Adipocyte (in vitro differentiated cells): Measurements from ENCODE around the gene PPM1L.
"Not testable (repeated sequence)": the region's sequence is repeated elsewhere in the genome, so short reads cannot be mapped to it uniquely, and the experiment has no call there.

Experiments used
- DNase-seq: peaks from one replicate; pipeline ENCODE4 v3.0.0-alpha.2; 2015; ENCODE audit warnings: low read depth
- H3K27me3 ChIP-seq: replicated peaks from 2 replicates; pipeline ENCODE4 v1.7.0; 2013; ENCODE audit warnings: mild to moderate bottlenecking, low read length, moderate library complexity; ENCODE audit not compliant: control insufficient read depth, insufficient read depth
- H3K36me3 ChIP-seq: 2 replicates; pipeline ENCODE4 v1.7.0; 2013; ENCODE audit warnings: low read length, mild to moderate bottlenecking, moderate library complexity; ENCODE audit not compliant: control insufficient read depth, insufficient read depth, severe bottlenecking
- H3K4me1 ChIP-seq: 2 replicates; pipeline ENCODE4 v1.7.0; 2013; ENCODE audit warnings: mild to moderate bottlenecking, low read length, moderate library complexity; ENCODE audit not compliant: control insufficient read depth, insufficient read depth
- H3K4me3 ChIP-seq: 2 replicates; pipeline ENCODE4 v1.7.0; 2013; ENCODE audit warnings: mild to moderate bottlenecking, low read length, moderate library complexity
- H3K9ac ChIP-seq: 2 replicates; pipeline ENCODE4 v1.7.0; 2013; ENCODE audit warnings: mild to moderate bottlenecking, low read length, moderate library complexity
- H3K9me3 ChIP-seq: 2 replicates; pipeline ENCODE4 v1.7.0; 2013; ENCODE audit warnings: mild to moderate bottlenecking, low read length, moderate library complexity; ENCODE audit not compliant: control insufficient read depth

The PPM1L gene

DNA sequence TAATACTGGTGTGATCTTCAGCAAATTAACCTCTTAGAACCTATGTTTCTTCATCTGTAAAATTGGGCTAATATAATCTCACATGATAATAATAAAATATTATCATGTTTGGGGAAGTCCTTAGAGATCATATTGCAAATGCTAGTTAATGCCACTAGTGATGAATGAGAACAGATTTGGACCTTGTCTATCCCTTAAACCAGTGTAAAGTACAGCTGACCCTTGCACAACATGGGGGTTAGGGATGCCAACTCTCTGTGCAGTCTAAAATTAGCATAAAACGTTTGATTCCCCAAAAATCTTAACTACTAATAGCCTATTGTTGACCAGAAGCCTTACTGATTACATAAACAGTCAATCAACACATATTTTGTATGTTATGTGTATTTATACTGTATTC is 207.9 kb downstream of the PPM1L start:
- DNase-seq: no peak
- H3K4me1 ChIP-seq: no peaks in the 10 kb centered on the region
- no peaks in the 10 kb centered on the region for H3K36me3 ChIP-seq
- H3K27me3 ChIP-seq: no peaks in the 10 kb centered on the region
- H3K9ac ChIP-seq: no peak overlapping the region
- H3K4me3 ChIP-seq: no peak overlapping the region
- H3K9me3 ChIP-seq: no peaks in the 10 kb centered on the region

DNA sequence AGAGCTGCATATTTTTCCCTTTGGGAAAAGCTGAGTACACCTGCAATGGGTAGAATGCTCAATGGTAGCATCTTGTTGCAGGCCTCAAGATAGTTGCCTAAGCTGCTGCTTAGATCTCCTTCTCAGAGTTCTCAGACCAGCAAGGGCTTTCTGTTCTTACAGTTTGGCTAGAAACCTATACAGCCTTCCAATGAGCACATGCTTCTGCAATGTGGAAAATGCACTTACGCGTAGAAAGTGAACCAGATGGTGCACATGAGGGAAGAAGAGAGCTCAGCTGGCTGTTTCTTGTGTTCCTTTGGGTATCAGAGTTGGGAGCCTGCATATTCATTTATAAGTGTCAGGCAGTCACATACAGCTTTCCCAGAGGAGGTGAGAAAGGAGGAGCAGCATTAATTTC is 212.7 kb downstream of the PPM1L start:
- DNase-seq: peak; percentile 43
- H3K36me3 ChIP-seq: no peaks in the 10 kb centered on the region
- H3K9me3 ChIP-seq: no peaks in the 10 kb centered on the region
- no peak overlapping the region for H3K4me3 ChIP-seq
- H3K27me3 ChIP-seq: no peaks in the 10 kb centered on the region
- no peaks in the 10 kb centered on the region for H3K4me1 ChIP-seq
- H3K9ac ChIP-seq: no peak overlapping the region

DNA sequence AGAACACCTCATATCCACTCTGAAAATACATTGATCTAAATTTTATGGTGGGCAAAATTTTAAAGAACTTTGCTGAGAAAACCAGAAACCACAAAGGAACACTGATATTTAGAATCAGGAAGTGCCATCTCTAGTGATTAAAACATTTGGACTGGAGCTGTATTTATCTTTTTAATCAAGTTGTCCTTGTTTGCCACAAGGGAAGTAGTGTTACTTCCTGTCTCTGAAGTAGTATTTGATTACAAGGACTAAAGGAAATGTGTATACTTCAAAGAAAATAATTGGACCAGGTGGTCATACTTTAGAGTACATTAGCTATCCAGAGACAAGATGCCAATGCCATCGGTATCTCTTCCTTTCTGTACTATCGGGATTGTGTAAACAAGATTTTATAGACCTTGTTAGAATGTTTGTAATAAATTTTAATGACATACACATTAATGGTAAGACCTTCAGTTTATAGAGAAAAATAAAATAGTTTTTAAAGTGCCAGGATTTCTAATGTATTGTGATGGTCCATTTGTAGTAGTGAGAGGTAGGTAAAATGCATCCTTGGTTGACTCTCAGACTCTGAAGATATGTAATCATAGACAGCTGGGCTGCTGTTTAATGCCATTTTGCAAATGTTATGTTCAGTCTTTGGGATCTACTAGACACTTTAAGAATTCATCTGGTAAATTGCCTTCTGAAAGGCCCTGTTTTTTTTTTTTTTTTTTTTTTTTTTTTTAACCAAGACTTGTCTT is 217.2 kb downstream of the PPM1L start:
- no peak for DNase-seq
- no peaks in the 10 kb centered on the region for H3K9me3 ChIP-seq

DNA sequence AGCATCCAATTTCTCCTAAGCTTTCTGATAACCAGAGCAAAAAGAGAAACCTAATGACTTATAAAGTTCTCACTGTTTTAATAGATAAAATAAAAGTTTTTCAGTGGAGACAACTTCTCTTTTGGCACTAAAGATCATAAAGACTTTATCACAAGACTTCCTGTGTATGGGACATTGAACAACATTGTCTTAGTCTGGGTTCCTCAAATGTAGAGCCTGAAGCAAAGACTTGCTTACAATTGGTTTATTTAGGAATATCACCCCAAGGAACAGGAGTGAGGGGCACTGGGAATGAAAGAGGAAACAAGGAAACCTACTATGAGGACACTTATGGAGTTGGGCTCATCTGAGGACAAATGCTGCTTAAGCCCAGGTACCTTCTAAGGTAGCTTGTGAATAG is 221.7 kb downstream of the PPM1L start:
- Histone ChIP-seq H3K9me3 (no peaks in the 10 kb centered on the region), H3K4me3 (no peak overlapping the region), H3K36me3 (no peaks in the 10 kb centered on the region), H3K9ac (no peak overlapping the region), H3K27me3 (no peaks in the 10 kb centered on the region), H3K4me1 (no peaks in the 10 kb centered on the region)
- DNase-seq: no peak

More for the DNA sequence above, 217.2 kb downstream of the PPM1L start:
- no peaks in the 10 kb centered on the region for H3K36me3 ChIP-seq
- no peak overlapping the region for H3K9ac ChIP-seq
- no peak overlapping the region for H3K4me3 ChIP-seq
- no peaks in the 10 kb centered on the region for H3K27me3 ChIP-seq
- no peaks in the 10 kb centered on the region for H3K4me1 ChIP-seq

DNA sequence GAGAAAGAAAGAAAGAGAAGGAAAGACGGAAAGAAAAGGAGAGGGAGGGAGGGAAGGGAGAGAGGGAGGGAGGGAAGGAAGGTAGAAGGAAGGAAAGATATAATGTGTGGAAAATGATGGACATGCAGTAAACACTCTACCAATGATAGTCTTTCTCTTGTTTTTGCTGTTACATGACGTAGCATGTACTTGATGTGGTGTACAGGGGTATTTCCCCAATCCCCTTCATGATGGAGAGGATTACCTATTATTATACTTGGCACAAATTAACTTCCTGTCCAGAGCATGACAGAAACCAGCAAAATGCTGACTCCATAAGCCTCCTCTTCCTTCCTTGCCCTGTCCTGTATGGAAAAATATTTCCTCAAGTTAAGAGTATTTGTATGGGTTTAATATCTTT is 224.7 kb downstream of the PPM1L start:
- no peaks in the 10 kb centered on the region for H3K36me3 ChIP-seq
- H3K9ac ChIP-seq: no peak overlapping the region
- H3K9me3 ChIP-seq: peaks cover 3% of the 10 kb centered on the region
- H3K27me3 ChIP-seq: no peaks in the 10 kb centered on the region
- H3K4me3 ChIP-seq: no peak overlapping the region
- no peak for DNase-seq
- no peaks in the 10 kb centered on the region for H3K4me1 ChIP-seq

DNA sequence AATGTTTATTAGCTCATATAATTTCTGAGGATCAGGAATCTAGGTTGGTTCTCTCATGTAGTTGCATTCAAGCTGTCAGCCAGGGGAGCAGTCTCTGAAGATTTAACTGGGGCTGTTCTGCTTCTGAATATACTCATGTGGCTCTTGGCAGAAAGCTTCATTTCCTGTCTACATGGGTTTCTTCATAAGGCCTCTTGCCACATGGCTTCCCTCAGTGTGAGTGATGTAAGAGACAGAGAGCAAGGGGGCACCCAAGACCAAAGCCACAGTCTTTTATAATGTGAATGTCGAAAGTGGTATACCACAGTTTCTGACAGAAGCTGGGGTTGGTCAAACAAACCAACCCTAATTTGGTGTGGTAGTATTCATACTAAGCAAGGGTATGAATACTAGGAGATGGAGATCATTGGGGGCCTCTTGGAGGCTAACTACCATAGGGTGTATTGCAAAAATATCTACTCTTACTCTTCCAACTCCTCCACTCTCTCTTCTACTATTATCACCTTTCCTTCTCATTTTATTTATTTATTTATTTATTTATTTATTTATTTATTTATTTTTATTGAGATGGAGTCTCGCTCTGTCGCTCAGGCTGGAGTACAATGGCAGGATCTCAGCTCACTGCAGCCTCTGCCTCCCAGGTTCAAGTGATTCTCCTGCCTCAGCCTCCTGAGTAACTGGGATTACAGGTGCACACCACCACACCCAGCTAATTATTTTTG is 225.3 kb downstream of the PPM1L start:
- Histone ChIP-seq H3K4me3 (no peak overlapping the region), H3K9ac (no peak overlapping the region), H3K4me1 (no peaks in the 10 kb centered on the region), H3K27me3 (no peaks in the 10 kb centered on the region), H3K9me3 (peaks cover 3% of the 10 kb centered on the region), H3K36me3 (no peaks in the 10 kb centered on the region)
- DNase-seq: peak; percentile 18

DNA sequence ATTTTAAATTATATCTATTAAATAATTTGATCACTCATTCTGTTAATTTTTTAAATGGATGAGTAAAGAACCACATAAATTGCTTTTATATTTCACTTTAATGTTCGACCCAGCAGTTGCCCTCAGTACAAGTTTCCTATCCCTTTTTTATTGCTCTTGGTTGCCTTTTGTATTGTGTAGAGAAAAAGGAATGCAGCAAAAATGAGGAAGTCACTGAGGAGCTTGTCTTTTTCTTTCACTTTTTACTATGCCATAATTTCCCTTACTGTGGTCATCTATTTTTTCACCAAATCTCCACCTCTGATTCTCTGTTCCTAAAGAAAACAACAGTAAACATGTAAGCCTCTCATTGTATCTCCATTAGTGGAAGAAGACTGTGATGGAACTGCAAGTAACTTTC is 226.5 kb downstream of the PPM1L start:
- Histone ChIP-seq H3K9me3 (peaks cover 3% of the 10 kb centered on the region), H3K9ac (no peak overlapping the region), H3K36me3 (no peaks in the 10 kb centered on the region), H3K4me3 (no peak overlapping the region), H3K27me3 (no peaks in the 10 kb centered on the region), H3K4me1 (no peaks in the 10 kb centered on the region)
- peak; percentile 44 for DNase-seq

DNA sequence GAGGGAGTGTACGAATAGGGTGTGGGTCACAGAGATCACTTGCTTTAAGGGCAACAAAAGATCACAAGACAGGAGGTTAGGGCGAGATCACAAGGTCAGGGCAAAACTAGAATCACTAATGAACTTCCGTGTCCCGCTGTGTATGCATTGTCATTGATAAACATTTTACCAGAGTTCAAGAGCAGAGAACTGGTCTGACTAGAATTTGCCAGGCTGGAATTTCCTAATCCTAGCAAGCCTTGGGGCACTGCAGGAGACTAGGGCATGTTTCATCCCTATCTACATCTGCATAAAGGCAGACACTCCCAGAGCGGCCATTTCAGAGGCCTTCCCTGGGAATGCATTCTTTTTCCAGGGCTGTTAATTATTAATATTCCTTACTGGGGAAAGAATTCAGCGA is 227.9 kb downstream of the PPM1L start:
- not testable (repeated sequence) for H3K9ac ChIP-seq, DNase-seq, H3K4me1 ChIP-seq, H3K4me3 ChIP-seq, H3K9me3 ChIP-seq, H3K36me3 ChIP-seq, H3K27me3 ChIP-seq

DNA sequence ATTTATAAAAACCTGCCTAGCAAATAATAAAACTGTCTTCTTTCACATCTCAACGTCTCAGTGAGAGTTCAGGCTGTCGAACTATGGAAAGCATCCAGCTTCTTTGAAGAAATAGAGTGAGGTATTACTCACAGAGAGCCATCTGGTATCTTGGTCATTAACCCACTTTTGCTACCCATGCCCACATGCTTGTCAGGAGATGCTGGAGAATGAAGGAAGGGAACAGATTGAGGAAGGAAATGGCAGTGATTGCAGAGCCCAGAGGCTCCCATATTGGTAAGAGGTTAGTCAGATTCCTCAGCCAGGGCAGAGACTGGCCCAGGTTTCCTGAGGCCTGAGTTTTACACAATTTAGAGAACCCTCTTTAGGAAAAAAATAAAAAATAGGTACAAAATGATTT is 230.0 kb downstream of the PPM1L start:
- DNase-seq: no peak
- Histone ChIP-seq H3K4me3 (no peak overlapping the region), H3K4me1 (no peaks in the 10 kb centered on the region), H3K9me3 (peaks cover 3% of the 10 kb centered on the region), H3K9ac (no peak overlapping the region), H3K36me3 (no peaks in the 10 kb centered on the region), H3K27me3 (no peaks in the 10 kb centered on the region)

DNA sequence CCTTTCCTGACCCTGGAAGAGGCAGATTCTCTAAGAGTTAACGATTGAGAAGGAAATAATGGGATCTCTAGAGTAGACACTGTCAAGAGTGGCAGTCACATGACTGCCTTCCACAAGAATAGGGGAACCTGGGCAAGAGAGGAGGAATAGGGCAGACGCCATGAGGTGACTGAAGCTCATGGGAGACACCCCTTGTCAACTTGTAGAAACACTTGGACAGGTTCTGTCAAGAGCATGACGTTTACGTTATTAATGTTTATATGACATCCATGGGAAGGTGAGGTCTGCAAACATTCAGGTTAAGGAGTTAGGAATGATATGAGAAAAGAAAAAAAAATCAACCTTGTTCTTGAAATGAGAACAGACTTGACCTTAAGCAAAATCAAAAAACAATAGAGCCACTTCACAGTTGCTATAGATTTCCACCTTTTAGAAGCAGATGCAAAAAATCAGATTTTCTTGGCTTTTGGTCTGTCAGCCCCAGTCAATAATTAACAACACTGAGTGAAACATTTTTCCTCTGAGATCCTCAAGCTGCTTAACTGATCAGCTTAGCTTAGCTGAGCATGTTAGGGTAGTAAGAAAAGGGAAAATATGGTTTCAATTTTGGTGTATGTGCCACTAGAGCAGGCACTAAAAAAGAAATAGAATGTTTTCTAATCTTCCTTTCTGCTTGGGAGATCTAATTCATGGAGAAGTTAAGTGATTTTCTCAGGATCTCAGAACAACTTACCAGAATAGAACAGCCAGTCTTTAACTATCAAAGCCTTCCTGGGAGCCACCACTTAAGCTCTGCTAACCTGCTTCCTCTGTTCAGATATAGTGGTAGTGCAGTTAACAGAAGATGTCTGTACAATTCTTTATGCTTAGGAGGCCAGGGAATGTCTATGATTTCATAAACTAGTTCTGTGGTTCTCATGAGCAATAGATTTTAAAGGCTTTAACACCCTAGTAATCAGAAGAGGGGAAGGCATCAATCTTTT is 232.2 kb downstream of the PPM1L start:
- no peak overlapping the region for H3K4me3 ChIP-seq
- peaks cover 3% of the 10 kb centered on the region for H3K9me3 ChIP-seq
- no peak overlapping the region for H3K9ac ChIP-seq
- H3K27me3 ChIP-seq: no peaks in the 10 kb centered on the region
- no peaks in the 10 kb centered on the region for H3K36me3 ChIP-seq
- no peak for DNase-seq
- no peaks in the 10 kb centered on the region for H3K4me1 ChIP-seq

DNA sequence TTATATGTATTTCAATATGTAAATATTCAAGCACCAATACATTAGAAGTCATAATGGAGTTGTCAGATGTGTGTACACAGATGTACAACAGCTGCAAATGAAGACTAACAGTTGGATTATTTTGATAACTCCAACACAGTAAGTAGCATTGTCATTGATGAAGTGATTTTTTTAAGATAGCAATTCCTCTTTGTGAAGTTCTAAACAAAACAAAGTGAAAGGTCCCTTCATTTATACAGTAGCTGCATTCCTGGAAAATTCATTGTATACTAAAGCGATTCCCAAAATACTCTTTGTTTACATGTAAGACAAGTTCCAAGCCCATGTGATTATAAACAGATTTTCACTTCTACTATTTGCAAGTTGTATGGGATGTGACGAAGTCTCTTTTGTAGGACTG is 234.4 kb downstream of the PPM1L start:
- H3K9ac ChIP-seq: no peak overlapping the region
- DNase-seq: no peak

More for the DNA sequence above, 234.4 kb downstream of the PPM1L start:
- H3K36me3 ChIP-seq: no peaks in the 10 kb centered on the region
- H3K4me1 ChIP-seq: no peaks in the 10 kb centered on the region
- H3K4me3 ChIP-seq: no peak overlapping the region
- H3K9me3 ChIP-seq: no peaks in the 10 kb centered on the region
- H3K27me3 ChIP-seq: no peaks in the 10 kb centered on the region
